Stimulated activated naive B cell treated with anti-CD40 and anti-IgM and Interleukin-4, amounts not matched to agents 10 μg/mL and 1 μg/mL and 100 μg/mL, for 72 hours (primary cell): ENCODE results near the gene P4HA3.

ENCODE experiments used
- ATAC-seq, 2 donors: fragments of 150-1000 bp; cut with Tn5 transposase; replicated peaks; 2 replicates each; pipeline ENCODE4 v1.10.0; 2021; ENCODE audit warnings: moderate library complexity in 1 of 2
- DNase-seq: peaks from one replicate; pipeline ENCODE4 v3.0.0; 2021
- H3K27ac Mint-ChIP-seq: one replicate; pipeline ENCODE4 v1.8.0; 2022; ENCODE audit warnings: mild to moderate bottlenecking, mixed read lengths
- H3K27me3 Mint-ChIP-seq, 2 donors: one replicate each; pipeline ENCODE4 v1.8.0; 2022; ENCODE audit warnings: mixed read lengths in 2 of 2
- H3K36me3 Mint-ChIP-seq, 2 donors: one replicate each; pipeline ENCODE4 v1.8.0; 2022; ENCODE audit warnings: mixed read lengths in 2 of 2, mild to moderate bottlenecking in 1 of 2
- H3K4me1 Mint-ChIP-seq, 2 donors: one replicate each; pipeline ENCODE4 v1.8.0; 2022; ENCODE audit warnings: mixed read lengths in 2 of 2, mild to moderate bottlenecking in 1 of 2
- H3K4me3 Mint-ChIP-seq, 2 donors: one replicate each; pipeline ENCODE4 v1.8.0; 2022; ENCODE audit warnings: mild to moderate bottlenecking in 2 of 2, mixed read lengths in 2 of 2, moderate library complexity in 1 of 2
- H3K9me3 Mint-ChIP-seq, 2 donors: one replicate each; pipeline ENCODE4 v1.8.0; 2022; ENCODE audit warnings: mixed read lengths in 2 of 2, mild to moderate bottlenecking in 1 of 2

P4HA3 gene

GRCh38 chr11:74226907-74227306 is 84.5 kb downstream of the P4HA3 start:
- no peak overlapping the region for H3K4me3 Mint-ChIP-seq
- DNase-seq (no peak), ATAC-seq (no peak)
- H3K27me3 Mint-ChIP-seq = no peaks in the 10 kb centered on the region
- H3K4me1 Mint-ChIP-seq = no peaks in the 10 kb centered on the region
- no peaks in the 10 kb centered on the region for H3K9me3 Mint-ChIP-seq
- no peak overlapping the region for H3K27ac Mint-ChIP-seq
- peaks cover 20 to 40% of the 10 kb centered on the region in 2 donors for H3K36me3 Mint-ChIP-seq

- H3K27me3 Mint-ChIP-seq = no peaks in the 10 kb centered on the region
- H3K27ac Mint-ChIP-seq = no peak overlapping the region
- DNase-seq (no peak), ATAC-seq (no peak)
- H3K4me3 Mint-ChIP-seq = no peak overlapping the region
- no peaks in the 10 kb centered on the region for H3K4me1 Mint-ChIP-seq
- peaks cover 21 to 41% of the 10 kb centered on the region in 2 donors for H3K36me3 Mint-ChIP-seq
- H3K9me3 Mint-ChIP-seq = no peaks in the 10 kb centered on the region
These were observed 85.9 kb downstream of the P4HA3 start for GRCh38 chr11:74225565-74225964.

- peaks cover 19 to 30% of the 10 kb centered on the region in 2 donors for H3K36me3 Mint-ChIP-seq
- no peak for ATAC-seq
- no peaks in the 10 kb centered on the region for H3K9me3 Mint-ChIP-seq
- H3K27ac Mint-ChIP-seq = no peak overlapping the region
- no peaks in the 10 kb centered on the region for H3K27me3 Mint-ChIP-seq
- no peak for DNase-seq
- H3K4me3 Mint-ChIP-seq = no peak overlapping the region
- H3K4me1 Mint-ChIP-seq = no peaks in the 10 kb centered on the region
These were observed 89.6 kb downstream of the P4HA3 start for GRCh38 chr11:74221816-74222215.

GRCh38 chr11:74220376-74220775 is 91.1 kb downstream of the P4HA3 start:
- ATAC-seq (no peak), DNase-seq (no peak)
- Mint-ChIP-seq H3K4me3 (no peak overlapping the region), H3K36me3 (peaks cover 17 to 29% of the 10 kb centered on the region in 2 donors), H3K27me3 (no peaks in the 10 kb centered on the region), H3K4me1 (no peaks in the 10 kb centered on the region), H3K9me3 (no peaks in the 10 kb centered on the region), H3K27ac (no peak overlapping the region)
